GM21423 (cell line): ENCODE data around the gene CPNE5.

Experiments
- ATAC-seq: cut with Tn5 transposase; IDR thresholded peaks from one replicate; pipeline ENCODE4 v1.9.1; 2021; ENCODE audit warnings: mild to moderate bottlenecking, moderate library complexity; ENCODE audit not compliant: unreplicated experiment

Gene CPNE5

DNA sequence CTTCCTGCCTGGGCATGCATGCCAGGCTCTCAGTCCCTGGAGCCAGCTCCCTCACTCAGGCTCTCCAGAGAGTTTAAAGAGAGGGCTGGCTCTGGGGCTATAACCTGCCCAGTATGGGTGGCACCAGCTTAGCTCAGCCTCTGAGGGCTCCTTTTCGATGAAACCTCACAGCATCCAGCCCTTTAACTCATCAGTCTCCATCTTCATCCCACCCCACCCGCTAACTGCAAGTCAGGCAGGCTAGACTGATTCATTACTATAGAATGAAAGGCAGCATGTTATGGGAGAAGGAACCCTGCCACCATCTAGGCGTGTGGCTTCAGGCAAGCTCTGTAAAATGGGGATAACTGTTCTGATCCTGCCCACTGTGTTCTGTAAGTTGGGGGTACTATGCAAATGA lies 88.2 kb downstream of the CPNE5 start:
- ATAC-seq: no peak

DNA sequence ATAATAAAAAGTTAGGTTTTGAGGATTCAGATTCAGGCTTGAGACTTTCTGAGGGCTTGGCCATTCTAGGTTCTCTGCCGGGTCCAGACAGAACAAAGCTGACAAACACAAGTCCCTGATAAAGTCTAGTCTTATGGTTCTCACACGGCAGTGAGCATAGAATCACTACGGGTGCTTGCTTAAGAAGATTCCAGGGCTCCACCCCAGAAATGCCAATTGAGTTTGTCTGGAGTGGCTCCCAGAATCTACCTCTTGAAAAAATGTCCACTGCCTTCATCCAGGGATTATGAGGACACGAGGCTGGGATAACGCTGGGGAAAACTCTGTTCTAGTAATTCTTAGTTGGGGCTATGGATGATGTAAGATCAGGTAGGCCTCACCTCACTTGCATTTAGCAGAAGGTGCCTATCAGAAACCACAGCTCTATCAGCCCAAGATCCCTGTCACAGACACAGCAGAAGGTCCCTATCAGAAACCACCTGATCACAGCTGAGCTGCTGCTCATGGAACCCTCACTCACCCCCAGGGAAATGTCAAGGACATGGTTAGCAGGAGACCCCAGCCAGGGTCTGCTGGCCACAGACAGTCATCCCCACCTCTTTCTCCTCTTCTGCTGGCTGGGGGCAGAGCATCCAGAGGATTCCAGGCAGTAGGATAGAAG lies 89.3 kb downstream of the CPNE5 start:
- no peak for ATAC-seq

DNA sequence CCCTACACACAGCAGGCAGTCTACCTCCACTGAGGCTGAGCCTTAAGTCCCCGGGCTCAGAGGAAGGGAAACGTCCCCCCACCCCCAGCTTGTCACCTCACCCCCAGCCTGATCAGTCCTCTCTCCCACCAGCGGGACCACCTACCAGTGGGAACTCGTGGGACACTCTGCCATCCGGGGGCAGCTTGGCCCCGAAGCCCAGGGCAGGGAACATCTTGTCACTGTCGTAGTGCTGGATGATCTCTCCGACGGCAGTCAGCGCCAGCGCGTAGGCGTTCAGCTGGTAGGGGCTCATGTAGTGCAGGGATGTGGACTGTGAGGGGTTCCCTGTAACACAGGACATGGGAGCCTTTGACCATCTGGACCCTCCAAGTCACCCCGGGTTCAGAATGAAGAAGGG lies 93.0 kb downstream of the CPNE5 start:
- ATAC-seq: no peak

- no peak for ATAC-seq
These were observed 93.4 kb downstream of the CPNE5 start for GRCh38 chr6:36745836-36746235.

DNA sequence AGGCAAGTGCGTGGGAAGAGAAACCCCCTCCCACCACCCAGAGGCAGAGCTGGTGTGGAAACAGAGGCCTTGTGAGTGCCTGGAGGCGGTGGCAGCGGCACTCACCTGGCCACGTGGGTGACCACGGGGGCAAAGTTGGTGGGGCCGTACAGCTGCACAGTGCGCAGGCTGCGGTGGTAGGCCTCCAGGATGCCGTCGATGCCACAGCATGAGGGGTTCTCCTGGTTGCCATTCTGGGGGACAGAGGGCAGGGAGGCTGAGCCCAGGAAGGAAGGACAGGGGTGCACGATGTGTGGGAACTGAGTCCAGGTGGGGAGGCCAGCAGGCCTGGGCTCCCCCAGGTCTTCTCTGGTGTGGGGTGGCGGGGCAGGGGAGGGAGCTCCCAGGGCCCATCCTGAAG lies 94.0 kb downstream of the CPNE5 start:
- no peak for ATAC-seq

- no peak for ATAC-seq
These were observed 95.0 kb downstream of the CPNE5 start for GRCh38 chr6:36744304-36744673.

DNA sequence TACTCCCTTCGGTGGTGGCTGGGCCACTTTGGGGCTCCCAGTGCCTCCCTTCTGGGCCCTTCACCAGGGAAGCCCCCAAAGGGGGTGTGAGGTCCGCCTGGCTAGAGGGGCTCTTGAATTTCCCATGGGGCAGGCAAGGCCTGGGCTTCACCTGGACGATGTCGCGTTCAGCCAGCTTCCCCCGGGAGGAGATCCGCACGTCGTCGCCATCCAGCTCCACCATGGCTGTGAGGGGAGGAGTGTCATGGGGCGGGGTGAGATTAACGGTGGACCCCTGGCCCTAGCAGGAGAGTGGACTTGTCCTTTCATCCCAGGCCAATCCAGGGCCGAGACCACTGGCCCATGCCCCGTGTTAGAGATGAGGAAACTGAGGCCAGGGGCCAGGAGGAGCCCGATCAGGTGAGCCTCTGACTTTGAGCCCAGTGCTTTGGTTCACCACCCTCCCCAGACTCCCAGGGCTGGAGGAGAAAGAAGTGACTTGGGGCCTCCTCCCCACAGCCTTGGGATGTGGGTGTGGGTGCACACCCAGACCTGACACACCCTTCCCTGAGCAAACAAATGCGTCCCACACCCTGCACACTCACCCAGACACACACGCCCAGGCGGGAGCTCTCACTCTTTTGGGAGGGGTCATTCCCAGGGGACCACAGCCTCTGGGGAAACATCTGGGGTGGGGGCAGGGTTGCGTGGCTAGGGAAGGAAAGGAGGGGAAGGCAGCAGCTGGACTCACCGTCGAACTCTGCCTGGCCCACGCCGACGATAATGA lies 95.5 kb downstream of the CPNE5 start:
- ATAC-seq: no peak

DNA sequence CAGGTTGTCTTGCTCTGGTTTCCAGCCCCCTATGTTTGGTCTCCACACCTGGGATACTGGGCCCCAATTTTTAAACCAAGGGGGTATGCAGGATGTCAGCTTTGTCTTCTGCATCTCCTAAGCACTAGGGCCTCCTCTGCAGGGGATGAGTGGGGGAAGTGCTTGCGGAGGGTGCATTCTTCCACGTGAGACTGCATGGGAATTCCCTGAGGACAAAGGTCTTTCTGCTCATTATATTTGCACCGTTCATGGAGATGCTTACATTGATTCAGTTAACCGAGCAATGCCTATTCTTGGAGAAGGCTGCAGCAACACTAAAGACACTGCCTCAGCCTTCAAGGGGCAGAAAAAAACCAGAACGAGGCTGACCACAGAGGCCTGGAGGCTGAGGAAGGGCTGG lies 96.2 kb downstream of the CPNE5 start:
- ATAC-seq: no peak

DNA sequence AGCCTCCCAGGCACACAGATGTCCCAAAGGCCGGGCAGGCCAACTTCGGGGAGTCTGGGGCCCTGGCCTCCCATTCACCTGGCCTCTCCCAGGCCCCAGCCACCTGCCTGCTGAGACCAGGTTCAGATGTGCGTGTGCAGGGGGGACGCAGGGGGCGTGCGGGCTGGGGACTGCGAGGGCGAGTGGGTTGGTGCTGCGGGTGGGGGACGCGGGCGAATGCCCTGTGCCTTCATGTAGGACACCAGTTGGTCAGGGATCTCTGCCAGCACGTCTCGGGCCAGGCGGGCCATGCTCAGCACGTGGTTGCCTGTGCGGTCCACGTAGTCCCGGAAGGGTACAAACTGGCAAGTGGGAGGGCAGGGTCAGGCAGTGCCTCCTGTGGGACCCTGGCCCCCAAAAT lies 97.1 kb downstream of the CPNE5 start:
- no peak for ATAC-seq

- ATAC-seq: no peak
These were observed 98.4 kb downstream of the CPNE5 start for GRCh38 chr6:36740818-36741179.

DNA sequence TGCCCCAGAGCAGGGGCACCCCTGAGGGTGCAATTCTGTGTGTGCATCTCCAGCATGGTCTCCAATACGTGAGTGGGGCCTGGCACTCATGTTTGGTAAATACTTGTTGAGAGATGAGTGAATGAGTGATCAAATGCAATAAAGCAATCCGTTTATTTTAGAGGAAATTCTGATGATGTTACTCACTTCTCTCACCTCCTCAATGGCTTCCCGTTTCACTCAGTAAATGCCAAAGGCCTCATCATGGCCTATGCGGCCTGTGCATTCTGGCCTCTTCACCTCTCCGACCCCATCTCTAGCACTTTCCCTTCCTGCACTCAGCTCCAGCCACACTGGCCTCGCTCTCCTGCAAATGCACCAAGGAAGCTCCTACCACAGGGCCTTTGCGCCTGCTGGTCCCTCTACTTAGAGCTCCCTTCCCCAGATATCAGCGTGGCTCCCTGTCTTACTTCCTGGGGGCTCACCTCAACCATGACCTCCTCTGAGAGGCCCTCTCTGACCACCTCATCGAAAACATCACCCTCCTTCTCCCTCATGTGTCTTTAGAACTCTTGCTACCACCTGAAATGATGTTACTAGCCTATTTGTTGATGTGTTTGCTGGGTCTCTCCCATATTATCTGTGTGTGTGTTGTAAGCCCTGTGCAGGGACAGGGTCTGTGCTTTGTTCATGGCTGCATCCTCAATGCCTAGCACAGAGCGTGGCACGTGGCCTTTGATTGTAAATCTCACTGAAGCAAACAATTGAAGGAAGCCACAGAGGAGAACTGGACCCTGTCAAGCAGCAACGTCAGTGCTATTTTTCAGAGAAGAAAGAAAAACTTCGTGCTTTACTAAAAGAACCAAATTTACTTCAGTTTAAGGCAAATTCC lies 99.1 kb downstream of the CPNE5 start:
- no peak for ATAC-seq

GRCh38 chr6:36738108-36738507 lies 101.1 kb downstream of the CPNE5 start:
- ATAC-seq: no peak

DNA sequence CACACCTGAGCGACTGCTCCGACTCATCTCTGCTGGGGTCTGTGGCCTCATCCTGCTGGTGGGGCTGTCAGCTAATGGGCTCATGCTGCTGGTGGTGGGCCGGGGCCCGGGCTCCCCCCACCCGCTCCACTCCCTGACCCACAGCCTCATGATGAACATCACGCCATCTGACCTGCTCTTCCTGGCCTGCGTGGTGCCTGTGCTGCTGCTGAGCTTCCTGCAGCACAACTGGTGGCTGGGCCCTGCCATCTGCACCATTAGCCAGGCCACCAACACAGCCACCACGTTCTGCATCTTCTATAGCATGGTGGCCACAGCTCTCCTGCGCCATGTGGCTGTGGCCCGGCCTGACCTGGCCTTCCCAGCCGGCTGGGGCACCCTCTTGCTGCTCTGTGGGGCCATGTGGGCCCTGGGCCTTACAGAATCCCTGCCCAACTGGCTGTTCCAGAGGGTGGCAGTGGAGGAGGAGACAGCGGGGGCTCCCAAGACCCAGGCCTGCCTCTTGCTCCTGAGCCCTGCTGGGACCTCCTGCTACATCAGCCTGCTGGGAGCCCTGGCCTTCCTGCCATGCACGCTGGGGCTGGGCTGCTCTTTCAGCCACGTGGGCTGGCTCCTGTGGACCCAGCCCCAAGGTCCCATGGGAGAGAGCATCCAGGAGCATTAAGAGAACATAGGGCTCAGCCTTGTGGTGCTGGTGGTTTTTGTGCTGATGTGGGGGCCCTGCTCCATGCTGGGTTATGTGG lies 102.0 kb downstream of the CPNE5 start:
- ATAC-seq: no peak

DNA sequence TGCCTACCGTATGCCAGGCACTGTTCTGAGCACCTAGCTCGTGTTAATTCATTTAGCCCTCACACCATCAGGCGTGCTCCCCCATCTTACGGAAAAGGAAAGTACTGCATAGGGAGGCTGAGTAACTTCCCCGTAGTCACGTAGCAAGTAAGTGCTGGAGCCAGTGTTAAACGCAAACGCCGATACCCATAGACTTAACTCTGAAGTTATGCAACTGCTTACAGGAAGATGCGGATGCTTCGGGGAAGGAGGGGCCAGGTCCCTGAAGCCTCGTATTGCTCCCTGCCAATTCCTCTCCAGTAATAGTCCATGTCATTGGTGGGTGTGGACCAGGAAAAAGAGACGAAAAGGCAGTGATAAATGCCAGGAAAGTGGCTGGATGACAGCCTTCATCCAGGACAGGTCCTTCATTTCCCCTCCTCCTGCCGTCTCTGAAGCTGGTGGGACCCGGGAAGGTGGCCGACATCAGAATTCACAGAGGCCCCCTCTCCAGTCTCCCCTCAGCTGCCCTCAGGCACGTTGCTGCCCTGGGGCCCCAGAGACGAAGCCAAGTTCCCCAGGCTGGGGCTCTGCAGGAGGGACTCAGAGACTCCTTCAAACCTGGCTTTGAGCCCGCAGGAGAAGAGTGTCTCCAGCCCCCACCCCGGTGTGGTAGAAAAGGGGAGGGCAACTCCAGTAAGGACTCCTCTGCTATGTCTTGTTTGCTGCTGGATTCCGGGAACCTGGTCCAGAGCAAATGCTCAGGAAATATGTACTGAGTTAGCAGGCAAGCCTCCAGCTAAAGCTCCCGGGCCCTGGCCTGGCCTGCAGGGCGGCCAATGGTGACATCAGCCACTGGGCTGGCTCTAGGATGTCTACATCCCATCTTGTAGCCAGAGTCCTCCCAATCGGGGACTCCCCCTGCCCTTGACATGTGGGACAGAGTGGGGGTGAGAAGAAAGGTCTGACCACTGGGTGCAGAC lies 103.9 kb downstream of the CPNE5 start:
- no peak for ATAC-seq

- ATAC-seq: no peak
These were observed 104.7 kb downstream of the CPNE5 start for GRCh38 chr6:36734486-36735060.

- no peak for ATAC-seq
These were observed 105.9 kb downstream of the CPNE5 start for GRCh38 chr6:36733300-36733699.

GRCh38 chr6:36731622-36732310 lies 107.5 kb downstream of the CPNE5 start:
- no peak for ATAC-seq

- no peak for ATAC-seq
These were observed 108.5 kb downstream of the CPNE5 start for GRCh38 chr6:36730424-36731380.
